Measurements from ENCODE around the gene GTF2A1L.

GRCh38 chr2:48607307-48608014 lies 10.2 kb upstream of the GTF2A1L start:
- TF ChIP-seq CTCF (conservative IDR thresholded peaks at IDR 0.05; ENCODE audit: low read depth in 2 of 2) (no peak), REST (IDR thresholded peaks at IDR 0.05; ENCODE audit: unreplicated experiment) (no peak), EZH2 (IDR thresholded peaks at IDR 0.05; ENCODE audit: low read depth, unreplicated experiment) (no peak), EZH2phosphoT487 (IDR thresholded peaks at IDR 0.05; ENCODE audit: unreplicated experiment) (no peak)
